ENCODE data around the gene TTC22. TPM values are rescaled to one million over a fixed set of nuclear protein-coding genes. Genes with fewer than 3 reads are reported as not detected.

Gene TTC22
- polyA plus RNA-seq, 2 of the 4 experiments (the other 2 are of a cell fraction), result not detected

GRCh38 chr1:54805981-54806381, 4.9 kb upstream of the TTC22 start:
- ATAC-seq (no peak), DNase-seq (ENCODE audit: low read depth in 1 of 2, low spot score in 1 of 2) (no peak), FAIRE-seq (no peak)
- ChIA-PET POLR2A (no interaction called here), CTCF (no interaction called here)
- Histone ChIP-seq H3K9me3 (no peaks in the 10 kb centered on the region), H3K4me3 (no peak overlapping the region), H3K4me2 (no peak overlapping the region), H3K4me1 (peaks cover 22% of the 10 kb centered on the region), H3K27ac (no peak overlapping the region)
- TF ChIP-seq NPAS2 (CRISPR knock-in tag; IDR thresholded peaks at IDR 0.05; ENCODE audit: borderline replicate concordance), result no peak
- no peak for TF ChIP-seq ZSCAN20 (CRISPR knock-in tag; IDR thresholded peaks at IDR 0.05)
- no peak for TF ChIP-seq RARB (CRISPR knock-in tag; IDR thresholded peaks at IDR 0.05)
- TF ChIP-seq, protein P1, sequence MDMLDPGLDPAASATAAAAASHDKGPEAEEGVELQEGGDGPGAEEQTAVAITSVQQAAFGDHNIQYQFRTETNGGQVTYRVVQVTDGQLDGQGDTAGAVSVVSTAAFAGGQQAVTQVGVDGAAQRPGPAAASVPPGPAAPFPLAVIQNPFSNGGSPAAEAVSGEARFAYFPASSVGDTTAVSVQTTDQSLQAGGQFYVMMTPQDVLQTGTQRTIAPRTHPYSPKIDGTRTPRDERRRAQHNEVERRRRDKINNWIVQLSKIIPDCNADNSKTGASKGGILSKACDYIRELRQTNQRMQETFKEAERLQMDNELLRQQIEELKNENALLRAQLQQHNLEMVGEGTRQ (IDR thresholded peaks at IDR 0.05), result no peak
- no peak for TF ChIP-seq HEYL (CRISPR knock-in tag; IDR thresholded peaks at IDR 0.05)
- no peak for TF ChIP-seq RAD21 (conservative IDR thresholded peaks at IDR 0.05 in 1 of 2, IDR thresholded peaks at IDR 0.05 in 1 of 2)
- WGBS (ENCODE audit: missing lambda C conversion rate), result 88% methylated on average over 17 of the region's 35 CpGs

GRCh38 chr1:54805466-54805865, 4.3 kb upstream of the TTC22 start:
- CTCF ChIA-PET, result interaction anchor here (0.6 kb wide), 1 partner anchor 604 kb away, joined by 4 read pairs; no protein-coding TSS in a partner anchor

GRCh38 chr1:54804471-54805132, 3.5 kb upstream of the TTC22 start:
- no peak for DNase-seq (ENCODE audit: low read depth in 1 of 2, low spot score in 1 of 2)
- Histone ChIP-seq H3K4me1 (peaks cover 14% of the 10 kb centered on the region; the same call in 2 of the 3 replicates), H3K4me3 (no peak overlapping the region), H3K27ac (no peak overlapping the region), H3K4me2 (no peak overlapping the region), H3K9me3 (no peaks in the 10 kb centered on the region)
- ATAC-seq, result no peak
- no peak for TF ChIP-seq EHF (CRISPR knock-in tag; IDR thresholded peaks at IDR 0.05)
- TF ChIP-seq FOSL2 (IDR thresholded peaks at IDR 0.05), result no peak
- no peak for TF ChIP-seq FOSL2 (CRISPR knock-in tag; IDR thresholded peaks at IDR 0.05)
- TF ChIP-seq RAD21 (conservative IDR thresholded peaks at IDR 0.05 in 1 of 2, IDR thresholded peaks at IDR 0.05 in 1 of 2), result no peak
- no peak for TF ChIP-seq JUN (IDR thresholded peaks at IDR 0.05)
- TF ChIP-seq SMC3 (IDR thresholded peaks at IDR 0.05), result no peak
- no peak for TF ChIP-seq EHMT2 (IDR thresholded peaks at IDR 0.05; ENCODE audit: low read depth)
- TF ChIP-seq CEBPB (IDR thresholded peaks at IDR 0.05), result no peak
- TF ChIP-seq EP300 (IDR thresholded peaks at IDR 0.05), result no peak
- TF ChIP-seq ZFP36 (IDR thresholded peaks at IDR 0.05; ENCODE audit: borderline replicate concordance, partially characterized antibody), result no peak
- no peak for TF ChIP-seq RARB (CRISPR knock-in tag; IDR thresholded peaks at IDR 0.05)
- TF ChIP-seq, protein P2, sequence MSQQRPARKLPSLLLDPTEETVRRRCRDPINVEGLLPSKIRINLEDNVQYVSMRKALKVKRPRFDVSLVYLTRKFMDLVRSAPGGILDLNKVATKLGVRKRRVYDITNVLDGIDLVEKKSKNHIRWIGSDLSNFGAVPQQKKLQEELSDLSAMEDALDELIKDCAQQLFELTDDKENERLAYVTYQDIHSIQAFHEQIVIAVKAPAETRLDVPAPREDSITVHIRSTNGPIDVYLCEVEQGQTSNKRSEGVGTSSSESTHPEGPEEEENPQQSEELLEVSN (IDR thresholded peaks at IDR 0.05; ENCODE audit: borderline replicate concordance, low read depth), result no peak
- no peak for TF ChIP-seq KDM1A (IDR thresholded peaks at IDR 0.05; ENCODE audit: low read depth)
- FAIRE-seq, result no peak
- CTCF ChIA-PET, result no interaction called here
- 38% methylated on average over 3 of the region's 6 CpGs for WGBS (ENCODE audit: missing lambda C conversion rate)
- POLR2A ChIA-PET, result no interaction called here

More at GRCh38 chr1:54805466-54805865, 4.3 kb upstream of the TTC22 start:
- DNase-seq (ENCODE audit: low read depth in 1 of 2, low spot score in 1 of 2) (no peak), FAIRE-seq (no peak), ATAC-seq (no peak)
- no peaks in the 10 kb centered on the region for H3K9me3 ChIP-seq
- no peak overlapping the region for H3K4me3 ChIP-seq
- H3K4me2 ChIP-seq, result no peak overlapping the region
- peaks cover 22% of the 10 kb centered on the region for H3K4me1 ChIP-seq
- WGBS (ENCODE audit: missing lambda C conversion rate), result 75% methylated on average over 3 of the region's 3 CpGs
- H3K27ac ChIP-seq, result no peak overlapping the region
- TF ChIP-seq ZSCAN20 (CRISPR knock-in tag; IDR thresholded peaks at IDR 0.05) (no peak), EP300 (IDR thresholded peaks at IDR 0.05) (no peak), SMC3 (IDR thresholded peaks at IDR 0.05) (no peak), PHF8 (IDR thresholded peaks at IDR 0.05; ENCODE audit: borderline replicate concordance, low read depth) (no peak), SREBF2 (IDR thresholded peaks at IDR 0.05) (no peak), FOSB (CRISPR knock-in tag; IDR thresholded peaks at IDR 0.05) (no peak), PBX3 (IDR thresholded peaks at IDR 0.05) (no peak), MAFK (IDR thresholded peaks at IDR 0.05; ENCODE audit: partially characterized antibody) (no peak), MAX (IDR thresholded peaks at IDR 0.05) (no peak), GATA3 (IDR thresholded peaks at IDR 0.05; ENCODE audit: borderline replicate concordance) (no peak), FOXS1 (CRISPR knock-in tag; IDR thresholded peaks at IDR 0.05) (no peak), RCOR1 (IDR thresholded peaks at IDR 0.05; ENCODE audit: low read depth, low read length) (no peak), JUN (IDR thresholded peaks at IDR 0.05) (no peak), NPAS2 (CRISPR knock-in tag; IDR thresholded peaks at IDR 0.05; ENCODE audit: borderline replicate concordance) (no peak), MAZ (IDR thresholded peaks at IDR 0.05; ENCODE audit: borderline replicate concordance, low read depth, low read length) (no peak), RFX5 (IDR thresholded peaks at IDR 0.05) (no peak), HOXB13 (CRISPR knock-in tag; IDR thresholded peaks at IDR 0.05; ENCODE audit: low read depth) (no peak), CEBPB (IDR thresholded peaks at IDR 0.05) (no peak)
- TF ChIP-seq, protein P3, sequence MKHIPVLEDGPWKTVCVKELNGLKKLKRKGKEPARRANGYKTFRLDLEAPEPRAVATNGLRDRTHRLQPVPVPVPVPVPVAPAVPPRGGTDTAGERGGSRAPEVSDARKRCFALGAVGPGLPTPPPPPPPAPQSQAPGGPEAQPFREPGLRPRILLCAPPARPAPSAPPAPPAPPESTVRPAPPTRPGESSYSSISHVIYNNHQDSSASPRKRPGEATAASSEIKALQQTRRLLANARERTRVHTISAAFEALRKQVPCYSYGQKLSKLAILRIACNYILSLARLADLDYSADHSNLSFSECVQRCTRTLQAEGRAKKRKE (CRISPR knock-in tag; IDR thresholded peaks at IDR 0.05; ENCODE audit: low read depth), result no peak
- POLR2A ChIA-PET, result no interaction called here

All from A549 (cell line).